HG03457 (cell line): ENCODE data around the gene LLGL1.

Source experiments
- ATAC-seq: cut with Tn5 transposase; IDR thresholded peaks from one replicate; pipeline ENCODE4 v1.9.1; 2021; ENCODE audit warnings: moderate number of reproducible peaks; ENCODE audit not compliant: unreplicated experiment

LLGL1 gene

GRCh38 chr17:18267366-18267765, 41.9 kb downstream of the LLGL1 start:
- no peak for ATAC-seq

GRCh38 chr17:18267927-18268711, 42.7 kb downstream of the LLGL1 start:
- ATAC-seq, result no peak

- ATAC-seq, result no peak
These were observed 44.9 kb downstream of the LLGL1 start for GRCh38 chr17:18270046-18270931.

- ATAC-seq, result no peak
These were observed 51.6 kb downstream of the LLGL1 start for GRCh38 chr17:18277076-18277475.

- no peak for ATAC-seq
These were observed 53.4 kb downstream of the LLGL1 start for GRCh38 chr17:18278867-18279266.

GRCh38 chr17:18280249-18280648, 54.8 kb downstream of the LLGL1 start:
- no peak for ATAC-seq

GRCh38 chr17:18280766-18281371, 55.4 kb downstream of the LLGL1 start:
- no peak for ATAC-seq

- ATAC-seq, result no peak
These were observed 56.4 kb downstream of the LLGL1 start for GRCh38 chr17:18281788-18282187.

GRCh38 chr17:18285296-18285695, 59.9 kb downstream of the LLGL1 start:
- ATAC-seq, result no peak

GRCh38 chr17:18291718-18292540, 66.5 kb downstream of the LLGL1 start:
- ATAC-seq, result no peak
